C4-2B (cell line): ENCODE data around the gene RNASEH2A.

Source experiments
- CTCF ChIP-seq: fragments of 450-650 bp; conservative IDR thresholded peaks from 2 replicates; pipeline ENCODE4 v1.5.1; 2017; ENCODE audit warnings: mild to moderate bottlenecking
- ZFX ChIP-seq: fragments of 450-650 bp; IDR thresholded peaks from 2 replicates; pipeline ENCODE4 v1.6.1; 2017

GRCh38 chr19:12834976-12835757, 28.8 kb downstream of the RNASEH2A start:
- TF ChIP-seq ZFX = no peak
- no peak for TF ChIP-seq CTCF
